Adipocyte (in vitro differentiated cells): ENCODE data around the gene STX4.

Experiments used
- DNase-seq: peaks from one replicate; pipeline ENCODE4 v3.0.0-alpha.2; 2015; ENCODE audit warnings: low read depth
- H3K27me3 ChIP-seq: replicated peaks from 2 replicates; pipeline ENCODE4 v1.7.0; 2013; ENCODE audit warnings: mild to moderate bottlenecking, low read length, moderate library complexity; ENCODE audit not compliant: control insufficient read depth, insufficient read depth
- H3K36me3 ChIP-seq: 2 replicates; pipeline ENCODE4 v1.7.0; 2013; ENCODE audit warnings: low read length, mild to moderate bottlenecking, moderate library complexity; ENCODE audit not compliant: control insufficient read depth, insufficient read depth, severe bottlenecking
- H3K4me1 ChIP-seq: 2 replicates; pipeline ENCODE4 v1.7.0; 2013; ENCODE audit warnings: mild to moderate bottlenecking, low read length, moderate library complexity; ENCODE audit not compliant: control insufficient read depth, insufficient read depth
- H3K4me3 ChIP-seq: 2 replicates; pipeline ENCODE4 v1.7.0; 2013; ENCODE audit warnings: mild to moderate bottlenecking, low read length, moderate library complexity
- H3K9ac ChIP-seq: 2 replicates; pipeline ENCODE4 v1.7.0; 2013; ENCODE audit warnings: mild to moderate bottlenecking, low read length, moderate library complexity
- H3K9me3 ChIP-seq: 2 replicates; pipeline ENCODE4 v1.7.0; 2013; ENCODE audit warnings: mild to moderate bottlenecking, low read length, moderate library complexity; ENCODE audit not compliant: control insufficient read depth

STX4 gene

GRCh38 chr16:31032736-31033708, at the start of gene STX4:
Gene STX4 (plus strand): TSS chr16:31033558. CDS start chr16:31033806, 248 bp downstream.
- DNase-seq: peak; percentile 99
- H3K9ac ChIP-seq: peak within 1 kb of the TSS; percentile 99
- no peaks in the 10 kb centered on the region for H3K27me3 ChIP-seq
- H3K9me3 ChIP-seq: no peaks in the 10 kb centered on the region
- H3K4me3 ChIP-seq: peak within 1 kb of the TSS; percentile 100
- H3K36me3 ChIP-seq: peaks cover 5% of the 10 kb centered on the region
- peaks cover 14% of the 10 kb centered on the region for H3K4me1 ChIP-seq

- Histone ChIP-seq H3K9me3 (no peaks in the 10 kb centered on the region), H3K4me3 (no peak overlapping the region), H3K4me1 (peaks cover 29% of the 10 kb centered on the region), H3K36me3 (peaks cover 37% of the 10 kb centered on the region), H3K9ac (no peak overlapping the region), H3K27me3 (no peaks in the 10 kb centered on the region)
- DNase-seq: no peak
Measured at GRCh38 chr16:30983898-30984610, 49.3 kb upstream of the STX4 start.

- Histone ChIP-seq H3K36me3 (peaks cover 31% of the 10 kb centered on the region), H3K9me3 (no peaks in the 10 kb centered on the region), H3K4me3 (peak within 1 kb of the TSS; percentile 76), H3K4me1 (peaks cover 29% of the 10 kb centered on the region), H3K27me3 (no peaks in the 10 kb centered on the region), H3K9ac (peak within 1 kb of the TSS; percentile 83)
- DNase-seq: peak; percentile 94
Measured at GRCh38 chr16:30984669-30985400, 48.5 kb upstream of the STX4 start, which contains the start of gene HSD3B7. Gene HSD3B7 (plus strand): TSS chr16:30985207. CDS start chr16:30985659, 452 bp downstream.

GRCh38 chr16:30985401-30986128, 47.8 kb upstream of the STX4 start:
- Histone ChIP-seq H3K4me3 (peak overlapping the region; percentile 76), H3K4me1 (peaks cover 29% of the 10 kb centered on the region), H3K9ac (peak overlapping the region; percentile 83), H3K9me3 (no peaks in the 10 kb centered on the region), H3K27me3 (no peaks in the 10 kb centered on the region), H3K36me3 (peaks cover 24% of the 10 kb centered on the region)
- no peak for DNase-seq

- Histone ChIP-seq H3K9me3 (no peaks in the 10 kb centered on the region), H3K27me3 (no peaks in the 10 kb centered on the region), H3K36me3 (peaks cover 17% of the 10 kb centered on the region), H3K4me1 (peaks cover 29% of the 10 kb centered on the region), H3K9ac (peak overlapping the region; percentile 83), H3K4me3 (peak overlapping the region; percentile 76)
- no peak for DNase-seq
Measured at GRCh38 chr16:30986129-30986991, 47.0 kb upstream of the STX4 start.

GRCh38 chr16:30987581-30988190, 45.7 kb upstream of the STX4 start:
- no peak for DNase-seq
- peaks cover 26% of the 10 kb centered on the region for H3K4me1 ChIP-seq
- no peak overlapping the region for H3K9ac ChIP-seq
- H3K36me3 ChIP-seq: peaks cover 11% of the 10 kb centered on the region
- no peak overlapping the region for H3K4me3 ChIP-seq
- H3K9me3 ChIP-seq: no peaks in the 10 kb centered on the region
- no peaks in the 10 kb centered on the region for H3K27me3 ChIP-seq

- H3K36me3 ChIP-seq: peaks cover under 1% of the 10 kb centered on the region
- peaks cover 19% of the 10 kb centered on the region for H3K4me1 ChIP-seq
- H3K4me3 ChIP-seq: no peak overlapping the region
- no peak for DNase-seq
- H3K9me3 ChIP-seq: no peaks in the 10 kb centered on the region
- H3K9ac ChIP-seq: no peak overlapping the region
- no peaks in the 10 kb centered on the region for H3K27me3 ChIP-seq
Measured at GRCh38 chr16:30989469-30990047, 43.8 kb upstream of the STX4 start.

- Histone ChIP-seq H3K9ac (no peak overlapping the region), H3K4me3 (no peak overlapping the region), H3K27me3 (no peaks in the 10 kb centered on the region), H3K36me3 (no peaks in the 10 kb centered on the region), H3K9me3 (no peaks in the 10 kb centered on the region), H3K4me1 (peaks cover 18% of the 10 kb centered on the region)
- no peak for DNase-seq
Measured at GRCh38 chr16:30990105-30990504, 43.3 kb upstream of the STX4 start.

- peaks cover 9% of the 10 kb centered on the region for H3K4me1 ChIP-seq
- DNase-seq: no peak
- H3K4me3 ChIP-seq: no peak overlapping the region
- H3K36me3 ChIP-seq: no peaks in the 10 kb centered on the region
- no peaks in the 10 kb centered on the region for H3K9me3 ChIP-seq
- no peak overlapping the region for H3K9ac ChIP-seq
- no peaks in the 10 kb centered on the region for H3K27me3 ChIP-seq
Measured at GRCh38 chr16:30991052-30991451, 42.3 kb upstream of the STX4 start.
